Fibroblast of mammary gland (primary cell): ENCODE measurements around the gene CKS1B.
"Not testable (repeated sequence)": the region's sequence is repeated elsewhere in the genome, so short reads cannot be mapped to it uniquely, and the experiment has no call there.

Experiments used
- DNase-seq: peaks from one replicate; pipeline ENCODE4 v3.0.0-alpha.2; 2010; ENCODE audit warnings: low read depth
- H3K4me3 ChIP-seq: 2 replicates; pipeline ENCODE4 v1.5.1; 2011; ENCODE audit warnings: low read depth, mild to moderate bottlenecking, low read length, moderate library complexity; ENCODE audit not compliant: control insufficient read depth
- TF ChIP-seq, protein P1 (sequence below): conservative IDR thresholded peaks from 2 replicates; pipeline ENCODE4 v1.5.1; 2011; ENCODE audit warnings: low read depth, low read length, inconsistent platforms; ENCODE audit not compliant: control insufficient read depth, insufficient read depth

CKS1B gene

GRCh38 chr1:154971341-154971998, 3.0 kb upstream of the CKS1B start:
- DNase-seq: no peak
- H3K4me3 ChIP-seq: peak overlapping the region; percentile 79
- TF ChIP-seq, protein P1, sequence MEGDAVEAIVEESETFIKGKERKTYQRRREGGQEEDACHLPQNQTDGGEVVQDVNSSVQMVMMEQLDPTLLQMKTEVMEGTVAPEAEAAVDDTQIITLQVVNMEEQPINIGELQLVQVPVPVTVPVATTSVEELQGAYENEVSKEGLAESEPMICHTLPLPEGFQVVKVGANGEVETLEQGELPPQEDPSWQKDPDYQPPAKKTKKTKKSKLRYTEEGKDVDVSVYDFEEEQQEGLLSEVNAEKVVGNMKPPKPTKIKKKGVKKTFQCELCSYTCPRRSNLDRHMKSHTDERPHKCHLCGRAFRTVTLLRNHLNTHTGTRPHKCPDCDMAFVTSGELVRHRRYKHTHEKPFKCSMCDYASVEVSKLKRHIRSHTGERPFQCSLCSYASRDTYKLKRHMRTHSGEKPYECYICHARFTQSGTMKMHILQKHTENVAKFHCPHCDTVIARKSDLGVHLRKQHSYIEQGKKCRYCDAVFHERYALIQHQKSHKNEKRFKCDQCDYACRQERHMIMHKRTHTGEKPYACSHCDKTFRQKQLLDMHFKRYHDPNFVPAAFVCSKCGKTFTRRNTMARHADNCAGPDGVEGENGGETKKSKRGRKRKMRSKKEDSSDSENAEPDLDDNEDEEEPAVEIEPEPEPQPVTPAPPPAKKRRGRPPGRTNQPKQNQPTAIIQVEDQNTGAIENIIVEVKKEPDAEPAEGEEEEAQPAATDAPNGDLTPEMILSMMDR: no peak

DNA sequence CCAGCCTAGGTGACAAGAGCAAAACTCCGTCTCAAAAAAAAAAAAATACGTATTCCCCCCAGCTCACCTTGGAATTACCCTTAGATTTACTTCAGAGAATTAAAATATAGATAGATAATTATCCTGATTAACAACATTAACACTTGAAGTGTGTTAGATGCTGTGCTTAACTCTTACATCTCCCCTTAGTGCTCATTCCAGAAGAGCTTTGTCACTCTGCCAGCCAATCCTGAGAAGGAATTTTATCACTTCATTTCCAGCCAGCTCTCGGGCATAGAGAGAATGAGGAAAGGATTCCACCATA, 2.3 kb upstream of the CKS1B start:
- no peak for DNase-seq
- TF ChIP-seq, protein P1: no peak
- peak overlapping the region; percentile 88 for H3K4me3 ChIP-seq

DNA sequence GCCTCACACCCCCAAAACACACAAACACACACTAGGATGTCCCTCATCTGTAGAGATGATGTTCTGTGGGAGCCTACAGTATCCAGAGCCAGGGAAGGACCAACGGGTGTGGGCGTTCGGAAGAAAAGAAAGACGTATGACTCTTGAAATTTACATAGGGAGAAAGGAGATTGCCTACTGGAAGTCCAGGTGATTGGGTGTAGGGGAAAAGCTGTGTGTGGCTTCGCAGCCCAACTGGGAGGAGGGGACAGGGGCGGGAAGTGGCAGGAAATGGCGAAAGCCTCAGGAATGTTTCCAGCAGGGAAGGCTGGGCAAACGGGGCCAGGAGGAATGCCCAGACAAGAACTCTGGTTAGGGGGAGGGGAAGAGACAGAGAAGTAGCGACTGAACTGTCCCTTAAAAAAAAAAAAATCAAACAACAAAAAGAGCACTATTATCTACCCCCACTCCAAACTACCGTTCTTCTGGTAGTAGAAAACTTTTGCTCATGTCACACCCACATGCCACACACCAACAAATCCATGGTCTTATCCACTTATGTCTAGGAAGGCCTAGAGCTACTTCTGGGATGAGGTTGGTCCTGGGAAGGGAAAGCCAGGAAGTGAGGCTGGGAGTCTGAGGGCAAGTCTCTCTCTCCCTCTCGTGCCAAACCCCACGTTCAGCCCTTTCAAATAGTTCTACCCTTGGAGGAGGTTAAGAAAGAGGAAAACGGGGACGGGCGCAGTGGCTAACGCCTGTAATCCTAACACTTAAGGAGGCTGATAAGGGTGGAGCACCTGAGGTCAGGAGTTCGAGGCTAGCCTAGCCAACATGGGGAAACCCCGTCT, 1.8 kb upstream of the CKS1B start:
- peak overlapping the region; percentile 88 for H3K4me3 ChIP-seq
- TF ChIP-seq, protein P1: no peak
- peak; percentile 88 for DNase-seq

DNA sequence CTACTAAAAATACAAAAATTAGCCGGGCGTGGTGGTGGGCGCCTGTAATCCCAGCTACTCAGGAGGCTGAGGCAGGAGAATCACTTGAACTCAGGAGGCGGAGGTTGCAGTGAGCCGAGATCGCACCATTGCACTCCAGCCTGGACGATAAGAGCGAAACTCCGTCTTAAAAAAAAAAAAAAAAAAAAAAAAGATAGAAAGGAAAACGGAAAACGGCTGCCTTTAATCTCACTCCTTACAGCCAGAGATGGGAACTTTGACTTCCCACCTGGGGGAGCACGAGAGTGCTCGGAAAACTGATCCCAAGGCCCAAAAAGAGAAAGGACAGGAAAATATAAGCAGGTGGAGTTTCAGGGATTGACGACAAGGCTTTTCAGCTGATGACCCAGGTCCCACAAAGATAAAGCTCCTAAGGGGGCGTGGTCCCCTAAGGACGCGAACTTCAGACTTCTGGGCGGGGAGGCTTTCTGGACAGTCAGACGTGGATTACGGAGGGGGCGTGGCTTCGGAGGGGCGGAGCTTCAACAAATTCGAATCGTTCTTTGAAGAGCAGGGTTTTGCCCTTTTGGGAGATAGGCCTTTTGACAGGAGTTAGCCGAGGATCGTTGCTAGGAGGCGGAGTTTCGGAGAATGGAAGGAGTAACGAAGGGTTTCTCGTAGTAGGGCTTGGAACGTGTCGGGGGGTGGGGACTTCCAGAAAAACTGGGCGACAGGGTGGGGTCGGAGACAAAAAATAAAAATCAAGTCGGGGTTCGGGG, 958 bp upstream of the CKS1B start:
- TF ChIP-seq, protein P1: peak; percentile 29
- peak overlapping the region; percentile 88 for H3K4me3 ChIP-seq
- DNase-seq: peak; percentile 97

DNA sequence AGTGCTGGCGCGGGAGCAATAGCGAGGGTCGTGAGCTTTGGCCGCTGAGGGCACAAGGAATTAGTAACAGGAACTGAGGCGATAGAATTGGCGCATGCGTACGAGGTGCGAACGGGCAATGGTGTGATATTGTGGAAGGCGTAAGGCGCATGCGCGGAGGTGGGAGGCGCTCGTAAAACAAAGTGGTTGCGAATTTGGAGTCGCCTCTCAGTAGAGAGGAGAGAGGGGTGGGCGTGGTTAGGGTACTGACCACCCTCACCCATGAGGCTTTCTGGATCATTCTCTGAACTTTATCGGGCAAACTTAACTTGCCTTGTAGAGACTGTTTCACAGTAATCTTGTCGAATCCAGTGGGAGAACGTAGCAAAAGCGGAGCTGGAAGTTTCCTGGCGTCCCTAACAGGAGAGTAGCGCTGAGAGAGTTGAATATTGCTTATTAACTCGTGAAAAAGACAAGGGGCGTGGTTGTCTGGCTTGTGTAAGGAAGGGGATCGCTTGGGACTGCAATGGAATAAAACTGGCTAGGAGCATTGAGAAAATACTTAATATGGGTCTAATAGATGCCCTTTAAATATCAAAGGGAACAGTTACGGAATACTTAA, 427 bp downstream of the CKS1B start:
- H3K4me3 ChIP-seq: peak overlapping the region; percentile 88
- peak; percentile 93 for DNase-seq
- TF ChIP-seq, protein P1: no peak

DNA sequence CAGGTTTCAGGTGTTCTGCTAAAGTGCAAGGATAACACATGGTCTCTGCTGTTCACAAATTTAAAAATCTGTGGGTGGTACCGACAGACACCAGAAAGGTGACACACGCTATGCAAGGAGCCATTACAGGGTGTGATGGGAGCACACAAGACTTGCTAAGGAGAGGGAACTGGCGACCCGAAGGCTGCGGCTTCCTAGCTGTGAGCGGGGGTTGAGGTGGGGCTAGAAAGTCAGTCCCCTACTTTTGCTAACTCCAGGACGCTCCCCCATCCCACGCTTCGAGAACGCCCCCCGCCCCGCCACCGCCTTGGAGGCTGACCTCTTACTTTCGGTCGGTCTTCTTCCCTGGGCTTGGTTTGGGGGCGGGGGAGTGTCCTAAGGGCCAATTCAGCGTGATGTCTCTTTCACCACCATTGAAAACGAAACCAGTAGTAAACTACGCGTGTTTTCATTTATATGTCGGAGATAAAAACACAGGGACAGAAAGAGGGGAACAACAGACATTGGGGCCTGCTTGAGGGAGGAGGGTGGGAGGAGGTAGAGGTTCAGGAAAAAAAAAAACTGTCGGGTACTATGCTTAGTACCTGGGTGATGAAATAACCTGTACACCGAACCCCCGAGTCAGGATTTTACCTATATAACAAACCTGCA, 1.1 kb downstream of the CKS1B start:
- DNase-seq: peak; percentile 55
- peak overlapping the region; percentile 88 for H3K4me3 ChIP-seq
- TF ChIP-seq, protein P1: no peak

GRCh38 chr1:154977762-154978161, 3.3 kb downstream of the CKS1B start:
- DNase-seq, H3K4me3 ChIP-seq: not testable (repeated sequence)
